SK-N-SH treated with all-trans-retinoic acid at 6 μM for 48 hours (cell line): ENCODE results near the gene GNRH2.
A peak's percentile ranks its signal among the peaks of the same experiment; 100 is the strongest.

Experiments used
- ATAC-seq: fragments of 200-7000 bp; cut with Tn5 transposase; 3 replicates; pipeline ENCODE4 v1.9.1; 2020; ENCODE audit warnings: mild to moderate bottlenecking, moderate library complexity
- ARNTL ChIP-seq: fragments of 450-650 bp; formaldehyde crosslinking; IDR thresholded peaks from 2 replicates; pipeline ENCODE4 v1.5.0; 2020; ENCODE audit warnings: low read depth, mild to moderate bottlenecking, moderate library complexity, borderline replicate concordance
- CREB5 ChIP-seq: fragments of 250-450 bp; sonication (Bioruptor Pico); IDR thresholded peaks from 2 replicates; pipeline ENCODE4 v1.5.1; 2020; ENCODE audit warnings: low read depth, mild to moderate bottlenecking, moderate library complexity
- CSDC2 ChIP-seq: fragments of 250-450 bp; sonication (Bioruptor Pico); IDR thresholded peaks from 2 replicates; pipeline ENCODE4 v1.5.0; 2020; ENCODE audit warnings: mild to moderate bottlenecking, moderate library complexity
- CSRNP3 ChIP-seq: fragments of 250-450 bp; sonication (Bioruptor Pico); IDR thresholded peaks from 2 replicates; pipeline ENCODE4 v1.5.1; 2021; ENCODE audit warnings: mild to moderate bottlenecking, moderate library complexity
- ESRRG ChIP-seq: fragments of 250-450 bp; sonication (Bioruptor Pico); IDR thresholded peaks from 2 replicates; pipeline ENCODE4 v1.6.1; 2021; ENCODE audit warnings: mild to moderate bottlenecking
- GLIS3 ChIP-seq: fragments of 250-450 bp; sonication (Bioruptor Pico); IDR thresholded peaks from 2 replicates; pipeline ENCODE4 v1.5.0; 2020; ENCODE audit warnings: mild to moderate bottlenecking, moderate library complexity
- ISL1 ChIP-seq: fragments of 250-450 bp; sonication (Bioruptor Pico); IDR thresholded peaks from 2 replicates; pipeline ENCODE4 v2.1.2; 2022; ENCODE audit warnings: mild to moderate bottlenecking, moderate library complexity
- OSR1 ChIP-seq: fragments of 250-450 bp; sonication (Bioruptor Pico); IDR thresholded peaks from 2 replicates; pipeline ENCODE4 v1.8.0; 2022; ENCODE audit warnings: moderate library complexity, mild to moderate bottlenecking, inconsistent platforms
- POU6F1 ChIP-seq: fragments of 250-450 bp; sonication (Bioruptor Pico); IDR thresholded peaks from 2 replicates; pipeline ENCODE4 v1.8.0; 2021; ENCODE audit warnings: low read depth, mild to moderate bottlenecking, moderate library complexity, borderline replicate concordance
- PPARA ChIP-seq: fragments of 250-450 bp; sonication (Bioruptor Pico); IDR thresholded peaks from 2 replicates; pipeline ENCODE4 v1.5.0; 2020; ENCODE audit warnings: mild to moderate bottlenecking, borderline replicate concordance
- RARB ChIP-seq: fragments of 250-450 bp; sonication (Bioruptor Pico); IDR thresholded peaks from 2 replicates; pipeline ENCODE4 v1.8.0; 2021; ENCODE audit warnings: mild to moderate bottlenecking, moderate library complexity
- SNAI2 ChIP-seq: fragments of 250-450 bp; sonication (Bioruptor Pico); IDR thresholded peaks from 2 replicates; pipeline ENCODE4 v1.5.0; 2020; ENCODE audit warnings: mild to moderate bottlenecking, moderate library complexity
- TCF4 ChIP-seq: fragments of 250-450 bp; sonication (Bioruptor Pico); IDR thresholded peaks from 2 replicates; pipeline ENCODE4 v1.8.0; 2021; ENCODE audit warnings: mild to moderate bottlenecking, moderate library complexity, borderline replicate concordance
- TOX ChIP-seq: fragments of 250-450 bp; sonication (Bioruptor Pico); IDR thresholded peaks from 2 replicates; pipeline ENCODE4 v1.8.0; 2021; ENCODE audit warnings: mild to moderate bottlenecking, moderate library complexity, borderline replicate concordance
- TSHZ2 ChIP-seq: fragments of 250-450 bp; sonication (Bioruptor Pico); IDR thresholded peaks from 2 replicates; pipeline ENCODE4 v1.5.0; 2020; ENCODE audit warnings: mild to moderate bottlenecking, moderate library complexity
- ZFP3 ChIP-seq: fragments of 250-450 bp; sonication (Bioruptor Pico); IDR thresholded peaks from 2 replicates; pipeline ENCODE4 v1.5.0; 2020; ENCODE audit warnings: mild to moderate bottlenecking, moderate library complexity
- ZFP30 ChIP-seq: fragments of 450-650 bp; formaldehyde crosslinking; IDR thresholded peaks from 2 replicates; pipeline ENCODE4 v1.5.0; 2022; ENCODE audit warnings: mild to moderate bottlenecking, moderate library complexity
- ZNF565 ChIP-seq: fragments of 450-650 bp; formaldehyde crosslinking; conservative IDR thresholded peaks from 2 replicates; pipeline ENCODE4 v1.5.0; 2020; ENCODE audit warnings: low read depth, mild to moderate bottlenecking, moderate library complexity
- ZNF70 ChIP-seq: fragments of 450-650 bp; formaldehyde crosslinking; IDR thresholded peaks from 2 replicates; pipeline ENCODE4 v1.5.0; 2020; ENCODE audit warnings: mild to moderate bottlenecking, moderate library complexity
- ZNF8 ChIP-seq: fragments of 450-650 bp; formaldehyde crosslinking; IDR thresholded peaks from 2 replicates; pipeline ENCODE4 v1.5.0; 2020; ENCODE audit warnings: mild to moderate bottlenecking, moderate library complexity

The GNRH2 gene

GRCh38 chr20:3045816-3046676 is 2.6 kb downstream of the GNRH2 start, which contains the start of gene MRPS26:
MRPS26 (plus strand) TSS chr20:3046052; CDS start chr20:3046069, 17 bp downstream.
- TF ChIP-seq CSDC2 (CRISPR knock-in tag) (no peak), RARB (CRISPR knock-in tag) (no peak), TOX (no peak), CSRNP3 (no peak), GLIS3 (0 out of 2 replicates have a peak, but pooled peaks have one; percentile 79), TSHZ2 (CRISPR knock-in tag) (peak; percentile 20), ZNF8 (CRISPR knock-in tag) (no peak)
- TF ChIP-seq, all 23 proteins: peak for 2
- ATAC-seq = peak; percentile 96

GRCh38 chr20:3046677-3047462 is 3.4 kb downstream of the GNRH2 start:
- TF ChIP-seq ISL1 (no peak), ZFP30 (CRISPR knock-in tag) (no peak), TCF4 (CRISPR knock-in tag) (no peak), CREB5 (CRISPR knock-in tag) (no peak), ZNF70 (CRISPR knock-in tag) (no peak), ZNF8 (CRISPR knock-in tag) (no peak), OSR1 (no peak), POU6F1 (CRISPR knock-in tag) (no peak), GLIS3 (no peak), ZFP3 (no peak), SNAI2 (CRISPR knock-in tag) (no peak)
- peak; percentile 1; the same call in 1 of the 3 replicates for ATAC-seq

GRCh38 chr20:3047486-3048419 is 4.3 kb downstream of the GNRH2 start:
- no peak for ATAC-seq
- TF ChIP-seq ARNTL (CRISPR knock-in tag) (no peak), TSHZ2 (CRISPR knock-in tag) (no peak), ZFP30 (CRISPR knock-in tag) (no peak), ESRRG (CRISPR knock-in tag) (no peak), POU6F1 (CRISPR knock-in tag) (no peak), PPARA (CRISPR knock-in tag) (no peak), RARB (CRISPR knock-in tag) (no peak), ZNF565 (CRISPR knock-in tag) (no peak), TOX (no peak), CSDC2 (CRISPR knock-in tag) (no peak)
